HepG2 (cell line): Measurements from ENCODE around the gene HMGB2. TPM values are rescaled to one million over a fixed set of nuclear protein-coding genes. Genes with fewer than 3 reads are reported as not detected.

Source experiments
- ADNP ChIP-seq: sonication (generic); formaldehyde crosslinking; IDR thresholded peaks from 2 replicates; pipeline ENCODE4 v1.4.0; 2020; ENCODE audit warnings: missing genetic modification reagents
- CC2D1A ChIP-seq: sonication (generic); formaldehyde crosslinking; IDR thresholded peaks from 2 replicates; pipeline ENCODE4 v1.8.1; 2023; ENCODE audit warnings: mild to moderate bottlenecking, missing genetic modification reagents
- CHCHD3 ChIP-seq: sonication (generic); formaldehyde crosslinking; IDR thresholded peaks from 2 replicates; pipeline ENCODE4 v1.8.0; 2022; ENCODE audit warnings: mild to moderate bottlenecking, missing genetic modification reagents, moderate library complexity
- CREM ChIP-seq, 2 experiments: sonication (generic) in 1 of 2; formaldehyde crosslinking in 1 of 2; IDR thresholded peaks; 2 replicates each; pipeline versions ENCODE4 v1.4.0 to v1.6.1; 2016 to 2020; ENCODE audit warnings: antibody characterized with exemption in 1 of 2, mild to moderate bottlenecking in 1 of 2, missing genetic modification reagents in 1 of 2
- DPF2 ChIP-seq: sonication (generic); formaldehyde crosslinking; IDR thresholded peaks from 2 replicates; pipeline ENCODE4 v1.4.0; 2020; ENCODE audit warnings: mild to moderate bottlenecking, low read depth, missing genetic modification reagents, borderline replicate concordance
- ELF4 ChIP-seq: sonication (generic); formaldehyde crosslinking; IDR thresholded peaks from 2 replicates; pipeline ENCODE4 v1.5.0; 2020; ENCODE audit warnings: missing genetic modification reagents, mild to moderate bottlenecking, moderate library complexity, borderline replicate concordance
- ETV5 ChIP-seq: IDR thresholded peaks from 2 replicates; pipeline ENCODE4 v1.6.1; 2018; ENCODE audit warnings: missing biosample characterization, missing genetic modification reagents, inconsistent platforms, borderline replicate concordance
- GABPB1 ChIP-seq: IDR thresholded peaks from 2 replicates; pipeline ENCODE4 v1.6.1; 2016; ENCODE audit warnings: mild to moderate bottlenecking, missing genetic modification reagents, moderate library complexity, missing compliant biosample characterization
- HCFC1 ChIP-seq: fragments of 150-350 bp; IDR thresholded peaks from 2 replicates; pipeline ENCODE4 v1.6.1; 2014; ENCODE audit warnings: low read depth, low read length
- IRX3 ChIP-seq: sonication (generic); formaldehyde crosslinking; IDR thresholded peaks from 2 replicates; pipeline ENCODE4 v1.8.1; 2023; ENCODE audit warnings: mild to moderate bottlenecking, low read depth, missing genetic modification reagents, borderline replicate concordance
- KLF6 ChIP-seq: IDR thresholded peaks from 2 replicates; pipeline ENCODE4 v1.8.0; 2016; ENCODE audit warnings: missing biosample characterization, missing genetic modification reagents
- PRMT3 ChIP-seq: sonication (generic); formaldehyde crosslinking; IDR thresholded peaks from 2 replicates; pipeline ENCODE4 v1.8.1; 2022; ENCODE audit warnings: low read depth, mild to moderate bottlenecking, moderate library complexity, missing genetic modification reagents, borderline replicate concordance
- REXO4 ChIP-seq: sonication (generic); formaldehyde crosslinking; IDR thresholded peaks from 2 replicates; pipeline ENCODE4 v1.8.0; 2022; ENCODE audit warnings: missing genetic modification reagents, mild to moderate bottlenecking, borderline replicate concordance
- TP53 ChIP-seq: sonication (generic); formaldehyde crosslinking; conservative IDR thresholded peaks from 2 replicates; pipeline ENCODE4 v1.4.0; 2020; ENCODE audit warnings: missing genetic modification reagents
- ZFP41 ChIP-seq: sonication (generic); formaldehyde crosslinking; IDR thresholded peaks from 2 replicates; pipeline ENCODE4 v1.4.0; 2020; ENCODE audit warnings: mild to moderate bottlenecking, missing genetic modification reagents, borderline replicate concordance
- ZFYVE20 ChIP-seq: sonication (generic); formaldehyde crosslinking; IDR thresholded peaks from 2 replicates; pipeline ENCODE4 v1.8.0; 2023; ENCODE audit warnings: low read depth, mild to moderate bottlenecking, moderate library complexity, missing genetic modification reagents, borderline replicate concordance
- ZNF382 ChIP-seq: sonication (generic); formaldehyde crosslinking; IDR thresholded peaks from 2 replicates; pipeline ENCODE4 v1.5.0; 2020; ENCODE audit warnings: missing genetic modification reagents, mild to moderate bottlenecking, borderline replicate concordance
- ZSCAN9 ChIP-seq: IDR thresholded peaks from 2 replicates; pipeline ENCODE4 v1.6.1; 2016; ENCODE audit warnings: borderline replicate concordance
- polyA plus RNA-seq, 8 experiments: library from polyadenylated mRNA; depleted of rRNA in 3 of 8; stranded (reverse) in 7 of 8; unstranded in 1 of 8; fragments of >200 nt; fragmentation: Illumina TruSeq in 4 of 8; extraction: Trizol in 4 of 8; gene quantifications; 2 replicates each; pipeline versions ENCODE4 v1.2.1 to v1.2.3, GENCODE V29; 2011 to 2016; ENCODE audit warnings: low read depth in 4 of 8, missing spikeins in 1 of 8, mixed read lengths in 1 of 8; ENCODE audit not compliant: insufficient read depth in 1 of 8
- total RNA-seq, 5 experiments: library from RNA; depleted of rRNA; stranded (reverse); fragments of >200 nt; fragmentation: Illumina TruSeq; extraction: Trizol; gene quantifications; 2 replicates each; pipeline ENCODE4 v1.2.3, GENCODE V29; 2016; ENCODE audit warnings: low read depth in 1 of 5
- TF ChIP-seq, protein P1 (sequence below): IDR thresholded peaks from 2 replicates; pipeline ENCODE4 v1.6.1; 2018; ENCODE audit warnings: missing genetic modification reagents
- TF ChIP-seq, protein P2 (sequence below): sonication (generic); formaldehyde crosslinking; IDR thresholded peaks from 2 replicates; pipeline ENCODE4 v1.5.0; 2020; ENCODE audit warnings: missing genetic modification reagents
- TF ChIP-seq, protein P3 (sequence below): sonication (generic); formaldehyde crosslinking; IDR thresholded peaks from 2 replicates; pipeline ENCODE4 v1.8.0; 2022; ENCODE audit warnings: mild to moderate bottlenecking, missing genetic modification reagents; ENCODE audit not compliant: insufficient replicate concordance
- TF ChIP-seq, protein P4 (sequence below): sonication (generic); formaldehyde crosslinking; IDR thresholded peaks from 2 replicates; pipeline ENCODE4 v1.4.0; 2020; ENCODE audit warnings: missing genetic modification reagents

Gene HMGB2
- total and polyA plus RNA-seq, 2 of the 13 experiments (the other 11 are each of a cell fraction or from before 2014, with no cell fraction given) = 90.5 to 332 TPM

DNA sequence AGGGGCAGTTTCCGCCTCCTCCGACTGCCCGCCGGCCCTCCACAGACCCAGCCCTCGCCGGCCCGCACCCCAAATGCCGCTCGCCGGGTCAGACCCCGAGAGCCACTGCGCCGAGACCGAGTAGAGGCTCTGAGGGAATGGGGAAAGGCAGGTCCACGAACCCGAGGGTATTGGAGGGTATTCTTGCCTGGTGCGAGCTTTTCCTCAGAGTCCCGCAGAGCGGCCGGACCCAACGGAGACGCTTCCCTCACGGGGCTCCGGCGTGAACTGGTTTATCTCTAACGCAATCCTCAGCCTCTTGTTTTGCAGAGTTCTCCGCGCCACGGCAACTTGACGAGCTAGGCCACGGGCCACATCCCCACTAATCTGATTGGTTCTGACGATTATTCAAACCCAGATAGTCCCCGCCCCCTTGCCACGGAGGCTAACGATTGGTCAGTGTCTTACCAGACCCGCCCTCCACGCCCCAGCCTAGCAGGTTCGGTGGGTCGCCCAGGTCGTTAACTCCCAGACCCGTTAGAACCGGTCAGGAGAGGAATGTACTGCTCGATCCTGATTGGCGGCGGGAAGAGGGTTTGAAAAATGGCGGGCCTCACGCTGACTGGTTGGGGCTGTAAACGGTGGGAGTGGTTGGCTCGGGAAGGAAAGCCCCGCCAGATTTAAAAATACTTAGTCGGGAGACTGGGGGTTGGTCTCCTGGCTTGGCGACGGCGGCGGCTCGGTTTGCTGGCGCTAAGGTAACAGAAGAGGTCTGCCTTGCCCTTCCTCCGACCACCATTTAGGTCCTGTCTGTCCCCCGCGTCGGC lies at the start of gene HMGB2 (continued):
- no peak for TF ChIP-seq ZFP41 (CRISPR knock-in tag)
- no peak for TF ChIP-seq ADNP
- TF ChIP-seq CHCHD3 (CRISPR knock-in tag) = peak; percentile 93; the same call in 1 of the 2 replicates
- peak; percentile 36 for TF ChIP-seq GABPB1
- TF ChIP-seq, protein P1, sequence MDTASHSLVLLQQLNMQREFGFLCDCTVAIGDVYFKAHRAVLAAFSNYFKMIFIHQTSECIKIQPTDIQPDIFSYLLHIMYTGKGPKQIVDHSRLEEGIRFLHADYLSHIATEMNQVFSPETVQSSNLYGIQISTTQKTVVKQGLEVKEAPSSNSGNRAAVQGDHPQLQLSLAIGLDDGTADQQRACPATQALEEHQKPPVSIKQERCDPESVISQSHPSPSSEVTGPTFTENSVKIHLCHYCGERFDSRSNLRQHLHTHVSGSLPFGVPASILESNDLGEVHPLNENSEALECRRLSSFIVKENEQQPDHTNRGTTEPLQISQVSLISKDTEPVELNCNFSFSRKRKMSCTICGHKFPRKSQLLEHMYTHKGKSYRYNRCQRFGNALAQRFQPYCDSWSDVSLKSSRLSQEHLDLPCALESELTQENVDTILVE (CRISPR knock-in tag) = no peak
- peak; percentile 84; the same call in 1 of the 2 replicates for TF ChIP-seq ZFYVE20
- peak; percentile 93 for TF ChIP-seq KLF6 (CRISPR knock-in tag)
- TF ChIP-seq TP53 (CRISPR knock-in tag) = no peak
- TF ChIP-seq ELF4 (CRISPR knock-in tag) = 0 out of 2 replicates have a peak, but pooled peaks have one; percentile 51
- peak; percentile 14; the same call in 1 of the 2 replicates for TF ChIP-seq HCFC1
- peak; percentile 97 for TF ChIP-seq IRX3 (CRISPR knock-in tag)
- no peak for TF ChIP-seq ZNF382
- TF ChIP-seq, protein P2, sequence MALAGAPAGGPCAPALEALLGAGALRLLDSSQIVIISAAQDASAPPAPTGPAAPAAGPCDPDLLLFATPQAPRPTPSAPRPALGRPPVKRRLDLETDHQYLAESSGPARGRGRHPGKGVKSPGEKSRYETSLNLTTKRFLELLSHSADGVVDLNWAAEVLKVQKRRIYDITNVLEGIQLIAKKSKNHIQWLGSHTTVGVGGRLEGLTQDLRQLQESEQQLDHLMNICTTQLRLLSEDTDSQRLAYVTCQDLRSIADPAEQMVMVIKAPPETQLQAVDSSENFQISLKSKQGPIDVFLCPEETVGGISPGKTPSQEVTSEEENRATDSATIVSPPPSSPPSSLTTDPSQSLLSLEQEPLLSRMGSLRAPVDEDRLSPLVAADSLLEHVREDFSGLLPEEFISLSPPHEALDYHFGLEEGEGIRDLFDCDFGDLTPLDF (CRISPR knock-in tag) = peak; percentile 100
- TF ChIP-seq ZSCAN9 = peak; percentile 70; the same call in 1 of the 2 replicates
- TF ChIP-seq, protein P3, sequence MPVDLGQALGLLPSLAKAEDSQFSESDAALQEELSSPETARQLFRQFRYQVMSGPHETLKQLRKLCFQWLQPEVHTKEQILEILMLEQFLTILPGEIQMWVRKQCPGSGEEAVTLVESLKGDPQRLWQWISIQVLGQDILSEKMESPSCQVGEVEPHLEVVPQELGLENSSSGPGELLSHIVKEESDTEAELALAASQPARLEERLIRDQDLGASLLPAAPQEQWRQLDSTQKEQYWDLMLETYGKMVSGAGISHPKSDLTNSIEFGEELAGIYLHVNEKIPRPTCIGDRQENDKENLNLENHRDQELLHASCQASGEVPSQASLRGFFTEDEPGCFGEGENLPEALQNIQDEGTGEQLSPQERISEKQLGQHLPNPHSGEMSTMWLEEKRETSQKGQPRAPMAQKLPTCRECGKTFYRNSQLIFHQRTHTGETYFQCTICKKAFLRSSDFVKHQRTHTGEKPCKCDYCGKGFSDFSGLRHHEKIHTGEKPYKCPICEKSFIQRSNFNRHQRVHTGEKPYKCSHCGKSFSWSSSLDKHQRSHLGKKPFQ (CRISPR knock-in tag) = peak; percentile 72
- peak; percentile 95 for TF ChIP-seq REXO4
- TF ChIP-seq PRMT3 (CRISPR knock-in tag) = peak; percentile 94
- peak; percentile 99 for TF ChIP-seq CC2D1A (CRISPR knock-in tag)
- TF ChIP-seq CREM (IDR thresholded peaks at IDR 0.05) = peak; percentile 80
- TF ChIP-seq CREM (CRISPR knock-in tag; IDR thresholded peaks at IDR 0.05) = no peak
- TF ChIP-seq, protein P4, sequence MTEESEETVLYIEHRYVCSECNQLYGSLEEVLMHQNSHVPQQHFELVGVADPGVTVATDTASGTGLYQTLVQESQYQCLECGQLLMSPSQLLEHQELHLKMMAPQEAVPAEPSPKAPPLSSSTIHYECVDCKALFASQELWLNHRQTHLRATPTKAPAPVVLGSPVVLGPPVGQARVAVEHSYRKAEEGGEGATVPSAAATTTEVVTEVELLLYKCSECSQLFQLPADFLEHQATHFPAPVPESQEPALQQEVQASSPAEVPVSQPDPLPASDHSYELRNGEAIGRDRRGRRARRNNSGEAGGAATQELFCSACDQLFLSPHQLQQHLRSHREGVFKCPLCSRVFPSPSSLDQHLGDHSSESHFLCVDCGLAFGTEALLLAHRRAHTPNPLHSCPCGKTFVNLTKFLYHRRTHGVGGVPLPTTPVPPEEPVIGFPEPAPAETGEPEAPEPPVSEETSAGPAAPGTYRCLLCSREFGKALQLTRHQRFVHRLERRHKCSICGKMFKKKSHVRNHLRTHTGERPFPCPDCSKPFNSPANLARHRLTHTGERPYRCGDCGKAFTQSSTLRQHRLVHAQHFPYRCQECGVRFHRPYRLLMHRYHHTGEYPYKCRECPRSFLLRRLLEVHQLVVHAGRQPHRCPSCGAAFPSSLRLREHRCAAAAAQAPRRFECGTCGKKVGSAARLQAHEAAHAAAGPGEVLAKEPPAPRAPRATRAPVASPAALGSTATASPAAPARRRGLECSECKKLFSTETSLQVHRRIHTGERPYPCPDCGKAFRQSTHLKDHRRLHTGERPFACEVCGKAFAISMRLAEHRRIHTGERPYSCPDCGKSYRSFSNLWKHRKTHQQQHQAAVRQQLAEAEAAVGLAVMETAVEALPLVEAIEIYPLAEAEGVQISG (CRISPR knock-in tag) = peak; percentile 49; the same call in 1 of the 2 replicates
- 0 out of 2 replicates have a peak, but pooled peaks have one; percentile 33 for TF ChIP-seq ETV5 (CRISPR knock-in tag)
- no peak for TF ChIP-seq DPF2 (CRISPR knock-in tag)
